ENCODE data around the gene FANK1.
"Not testable (repeated sequence)": the region's sequence is repeated elsewhere in the genome, so short reads cannot be mapped to it uniquely, and the experiment has no call there.

Gene FANK1

GRCh38 chr10:125928928-125929585, 32.7 kb downstream of the FANK1 start:
- DNase-seq (ENCODE audit: low read depth): no peak

DNA sequence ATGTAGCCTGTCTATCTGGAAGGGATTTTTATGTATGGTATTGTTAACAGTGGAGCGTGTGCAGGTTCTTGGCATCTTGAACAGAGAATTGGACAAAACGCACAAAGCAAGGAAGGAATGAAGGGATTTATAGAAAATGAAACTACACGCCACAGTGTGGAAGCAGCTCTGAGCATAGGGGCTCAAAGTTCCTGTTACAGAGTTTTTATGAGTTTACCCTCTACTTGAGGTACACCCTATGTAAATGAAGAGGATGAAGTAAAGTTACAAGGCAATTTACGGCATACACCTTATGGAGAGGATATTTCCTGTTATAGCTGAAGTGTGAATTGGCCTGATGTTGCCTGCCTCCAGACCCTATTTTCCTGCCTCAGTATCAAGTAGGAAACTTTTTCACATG, 33.3 kb downstream of the FANK1 start:
- DNase-seq (ENCODE audit: low read depth): no peak

DNA sequence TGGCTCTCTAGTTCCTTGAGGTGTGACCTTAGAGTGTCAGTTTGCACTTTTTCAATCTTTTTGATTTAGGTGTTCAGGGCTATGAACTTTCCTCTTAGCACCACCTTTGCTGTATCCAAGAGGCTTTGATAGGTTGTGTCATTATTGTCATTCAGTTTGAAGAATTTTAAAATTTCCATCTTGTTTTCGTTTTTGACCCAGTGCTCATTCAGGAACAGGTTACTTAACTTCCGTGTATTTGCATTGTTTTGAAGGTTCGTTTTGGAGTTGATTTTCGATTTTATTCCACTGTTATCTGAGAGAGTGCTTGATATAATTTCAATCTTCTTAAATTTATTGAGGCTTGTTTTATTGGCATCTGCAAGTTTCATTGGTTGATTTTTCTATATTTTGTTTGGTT, 37.3 kb downstream of the FANK1 start:
- no peak for DNase-seq (ENCODE audit: low read depth)

GRCh38 chr10:125936331-125936730, 40.0 kb downstream of the FANK1 start:
- no peak for DNase-seq (ENCODE audit: low read depth)

GRCh38 chr10:125940515-125940914, 44.2 kb downstream of the FANK1 start:
- no peak for DNase-seq (ENCODE audit: low read depth)

GRCh38 chr10:125951290-125951689, 54.9 kb downstream of the FANK1 start:
- DNase-seq (ENCODE audit: low read depth): no peak

DNA sequence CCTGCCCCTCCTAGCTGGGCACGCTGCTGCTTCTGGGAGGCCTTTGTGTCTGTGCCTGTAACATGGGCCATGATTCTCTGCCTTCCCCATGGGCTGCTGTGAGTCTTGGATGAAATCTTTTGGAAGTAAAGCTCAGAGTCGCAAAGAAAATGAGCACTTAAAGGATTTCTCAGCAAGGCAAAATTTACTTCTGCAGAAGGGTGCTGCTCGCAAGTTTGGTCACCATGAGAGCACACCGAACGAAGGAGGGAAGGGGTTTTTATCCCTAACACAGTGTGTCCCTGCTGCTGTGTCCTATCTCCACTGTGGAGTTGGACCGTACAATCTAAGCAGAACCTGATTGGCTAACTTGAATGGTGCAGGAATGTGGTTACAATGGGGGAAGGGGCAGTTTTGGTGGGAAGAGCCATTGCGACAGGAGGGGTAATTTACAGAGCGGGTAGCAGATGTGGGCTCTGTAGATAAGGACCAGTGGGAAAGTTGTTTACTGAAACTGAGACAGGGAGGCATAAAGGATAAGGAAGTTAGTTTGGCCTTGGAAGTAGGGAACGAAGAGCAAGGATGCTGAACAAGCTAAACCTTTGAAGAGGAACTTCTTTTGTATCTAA, 57.5 kb downstream of the FANK1 start:
- no peak for DNase-seq (ENCODE audit: low read depth)

DNA sequence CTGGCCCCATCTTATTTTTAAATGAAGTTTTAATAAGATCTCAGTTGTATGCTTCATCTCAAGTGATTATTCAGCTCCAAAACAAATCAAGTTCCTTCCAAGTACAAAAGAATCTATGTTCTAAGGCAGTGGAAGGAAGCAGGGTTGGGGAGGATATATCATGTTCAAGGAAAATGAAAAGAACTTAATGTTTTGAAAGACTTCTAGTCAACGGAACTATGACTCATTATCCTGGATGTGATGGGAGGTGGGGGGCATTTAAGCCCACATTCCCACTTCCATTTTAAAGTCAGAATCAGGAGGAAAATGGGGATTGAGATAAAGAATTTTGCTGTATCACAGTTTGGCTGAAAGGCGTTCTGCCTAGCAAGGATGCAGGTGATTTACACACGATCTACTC, 59.4 kb downstream of the FANK1 start:
- no peak for DNase-seq (ENCODE audit: low read depth)

DNA sequence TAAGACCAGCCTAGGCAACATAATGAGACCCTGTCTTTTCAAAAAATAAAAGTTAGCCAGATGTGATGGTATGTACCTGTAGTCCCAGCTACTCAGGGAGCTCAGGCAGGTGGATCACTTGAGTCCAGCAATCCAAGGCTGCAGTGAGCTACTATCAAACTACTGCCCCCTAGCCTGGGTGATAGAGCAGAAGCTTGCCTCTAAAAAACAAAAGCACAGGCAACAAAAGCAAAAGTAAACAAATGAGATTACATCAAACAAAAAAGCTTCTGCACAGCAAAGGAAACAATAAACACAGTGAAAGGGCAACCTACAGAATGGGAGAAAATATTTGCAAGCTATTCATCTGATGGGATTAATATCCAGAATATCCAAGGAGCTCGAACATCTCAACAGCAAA, 65.4 kb downstream of the FANK1 start:
- DNase-seq (ENCODE audit: low read depth): no peak

DNA sequence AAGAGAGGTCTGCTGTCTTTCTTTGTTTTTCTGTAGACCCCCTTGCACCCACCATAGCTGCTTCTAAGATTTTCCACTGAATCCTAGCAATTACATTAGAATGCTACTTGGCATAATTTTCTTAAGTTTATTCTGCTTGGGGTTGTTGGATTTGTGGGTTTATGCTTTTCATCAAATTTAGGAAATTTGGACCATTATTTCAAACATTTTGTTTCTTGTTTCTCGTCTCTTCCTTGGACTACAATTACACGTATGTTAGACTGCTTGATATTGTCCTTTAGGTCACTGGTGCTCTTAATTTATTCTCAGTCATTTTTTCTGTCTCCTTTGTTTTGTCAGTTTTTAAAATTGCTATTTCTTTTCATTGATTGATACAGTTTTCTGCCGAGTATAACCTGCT, 65.8 kb downstream of the FANK1 start:
- DNase-seq (ENCODE audit: low read depth): no peak

DNA sequence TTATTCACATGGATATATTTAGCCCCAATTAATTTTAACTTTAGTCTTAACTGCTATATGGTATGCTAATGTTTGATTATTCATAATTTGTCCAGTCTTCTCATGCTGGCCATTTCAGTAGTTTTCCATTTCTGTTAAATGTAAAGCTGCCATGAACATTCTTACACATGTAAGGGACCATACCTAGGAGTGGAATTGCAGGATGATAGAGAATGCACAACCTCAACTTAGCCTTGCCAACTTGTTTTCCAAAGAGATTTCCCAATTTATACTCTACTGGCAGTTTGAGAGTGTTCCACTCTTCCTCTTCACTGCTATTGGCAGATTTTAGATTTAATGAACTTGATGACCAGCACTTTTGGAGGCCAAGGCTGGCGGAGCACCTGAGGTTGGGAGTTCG, 68.2 kb downstream of the FANK1 start:
- DNase-seq (ENCODE audit: low read depth): no peak

GRCh38 chr10:125967533-125967932, 71.2 kb downstream of the FANK1 start:
- DNase-seq (ENCODE audit: low read depth): no peak

- not testable (repeated sequence) for DNase-seq (ENCODE audit: low read depth)
Observed at GRCh38 chr10:125970077-125970630, 73.8 kb downstream of the FANK1 start.

GRCh38 chr10:125976960-125977605, 80.7 kb downstream of the FANK1 start:
- no peak for DNase-seq (ENCODE audit: low read depth)

- no peak for DNase-seq (ENCODE audit: low read depth)
Observed at GRCh38 chr10:125979976-125980375, 83.6 kb downstream of the FANK1 start.

DNA sequence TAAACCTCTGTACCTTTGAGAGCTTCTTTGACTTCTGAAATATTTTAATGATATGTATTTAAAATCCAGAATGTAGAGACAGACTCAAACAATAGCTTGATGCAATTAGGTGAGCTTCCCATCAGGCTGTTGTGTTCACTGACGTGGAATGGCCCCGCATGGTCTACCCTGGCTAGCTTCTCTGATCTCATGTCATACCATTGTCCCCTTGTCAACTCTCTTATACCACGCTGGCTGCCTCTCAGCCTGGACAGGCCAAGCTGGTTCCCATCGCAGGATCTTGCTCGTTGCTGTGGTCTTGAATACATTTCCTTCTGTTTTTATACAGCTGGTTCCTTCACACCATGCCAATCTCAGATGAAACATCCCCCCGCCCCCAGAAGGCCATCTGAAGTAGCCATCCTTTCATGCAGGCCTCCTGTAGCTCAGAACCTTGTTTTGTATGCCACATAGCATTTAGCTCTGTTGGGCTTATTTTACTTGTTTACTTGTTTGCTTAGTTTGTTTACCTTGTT, 84.2 kb downstream of the FANK1 start:
- DNase-seq (ENCODE audit: low read depth): no peak

DNA sequence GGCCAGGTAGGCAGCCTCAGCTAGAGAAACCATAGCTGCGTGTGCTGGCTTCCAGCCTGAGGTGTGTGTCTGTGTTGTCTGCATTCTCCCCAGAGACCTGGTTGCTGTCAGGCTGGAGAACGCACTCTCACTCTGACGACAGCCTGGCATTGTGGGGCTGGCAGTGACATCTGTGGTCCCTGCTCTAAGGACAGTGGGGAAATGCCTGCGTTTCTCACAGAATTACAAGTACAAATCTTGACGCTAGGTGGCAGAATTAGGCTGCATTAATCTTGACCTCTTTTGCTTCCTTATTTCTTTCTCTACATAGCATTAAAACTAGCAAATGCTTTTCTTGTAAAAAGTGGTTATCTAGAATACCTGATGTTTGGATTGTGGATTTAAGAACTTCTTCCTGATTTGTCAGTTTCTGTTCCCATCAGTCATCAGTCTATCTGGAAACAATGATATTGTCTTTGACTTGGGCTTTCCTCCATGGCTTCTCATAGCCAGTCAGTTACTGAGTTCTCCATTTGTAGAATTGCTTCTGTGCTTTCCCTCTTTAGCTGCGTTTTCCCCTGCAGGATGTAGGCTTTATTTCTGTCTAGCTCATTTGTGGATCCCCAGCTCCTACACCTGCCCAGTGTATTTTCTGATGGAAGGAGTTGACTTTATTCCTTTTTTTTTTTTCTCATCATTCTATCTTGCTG, 86.0 kb downstream of the FANK1 start:
- DNase-seq (ENCODE audit: low read depth): no peak

- no peak for DNase-seq (ENCODE audit: low read depth)
Observed at GRCh38 chr10:125983161-125983560, 86.8 kb downstream of the FANK1 start.

DNA sequence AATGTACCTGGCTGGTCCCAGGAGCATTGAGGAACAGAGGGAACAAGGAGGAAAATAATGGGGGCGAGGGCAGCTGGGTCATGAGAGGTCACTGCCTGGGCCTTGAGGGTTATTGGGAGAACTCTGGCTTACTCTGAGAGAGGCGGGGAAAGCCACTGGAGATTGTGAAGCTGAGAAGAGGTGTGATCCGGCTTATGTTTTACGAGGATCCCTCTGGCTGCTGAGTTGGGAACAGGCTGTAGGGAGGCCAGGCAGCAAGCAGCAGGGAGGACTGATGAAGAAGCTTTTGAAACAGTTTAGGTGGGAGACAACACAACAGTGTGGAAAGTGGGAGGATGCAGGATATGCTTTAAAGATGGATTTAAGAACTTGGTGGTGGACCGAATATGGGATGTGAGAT, 87.3 kb downstream of the FANK1 start:
- no peak for DNase-seq (ENCODE audit: low read depth)

DNA sequence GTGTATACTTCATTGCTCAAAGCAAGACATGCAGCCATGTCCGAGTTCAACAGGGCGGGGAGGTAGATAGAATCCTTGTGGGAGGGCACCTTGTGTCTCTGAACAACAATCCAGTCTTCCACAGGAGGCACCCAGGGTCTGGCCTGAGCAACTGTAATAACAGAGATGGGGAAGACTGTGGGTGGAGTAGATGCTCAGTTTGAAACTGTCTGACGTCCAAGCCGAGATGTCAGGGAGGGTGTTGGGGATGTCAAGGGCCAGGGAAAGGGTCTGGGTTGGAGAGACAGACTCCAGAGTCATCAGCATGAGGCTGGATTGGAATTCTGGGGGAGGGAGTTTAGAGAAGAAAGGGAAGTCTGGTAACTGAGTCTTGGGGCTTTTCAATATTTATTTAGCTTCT, 88.0 kb downstream of the FANK1 start:
- DNase-seq (ENCODE audit: low read depth): no peak

GRCh38 chr10:125984865-125985495, 88.6 kb downstream of the FANK1 start:
- no peak for DNase-seq (ENCODE audit: low read depth)

Measured in activated T-cell treated with anti-CD3 and anti-CD28 coated beads for 1 hour (primary cell).